Thoracic aorta (tissue), 2 donors: ENCODE data around the gene GPR137B. TPM values are rescaled to one million over a fixed set of nuclear protein-coding genes. Genes with fewer than 3 reads are reported as not detected.

Experiments
- ATAC-seq: fragments of 150-250 bp; one replicate; pipeline ENCODE4 v1.8.0; 2017; ENCODE audit warnings: low read depth; ENCODE audit not compliant: insufficient number of reproducible peaks, low FRiP score
- DNase-seq: peaks from one replicate; pipeline ENCODE4 v3.0.0-alpha.2; 2020; ENCODE audit warnings: low spot score
- H3K27ac ChIP-seq, 2 donors: fragments of 200-600 bp; sonication (generic); 1 replicate in 1 of 2; 2 replicates in 1 of 2; pipeline ENCODE4 v1.5.1; 2016; ENCODE audit warnings: mild to moderate bottlenecking in 2 of 2, moderate library complexity in 2 of 2
- H3K27me3 ChIP-seq: fragments of 200-600 bp; sonication (generic); replicated peaks from 2 replicates; pipeline ENCODE4 v1.6.0; 2016; ENCODE audit warnings: mild to moderate bottlenecking; ENCODE audit not compliant: insufficient read depth
- H3K36me3 ChIP-seq: fragments of 200-600 bp; sonication (generic); one replicate; pipeline ENCODE4 v1.5.1; 2016
- H3K4me1 ChIP-seq, 2 donors: fragments of 200-600 bp; sonication (generic); 1 replicate in 1 of 2; 2 replicates in 1 of 2; pipeline versions ENCODE4 v1.5.1 to v1.6.0; 2016; ENCODE audit warnings: low read depth in 2 of 2, mild to moderate bottlenecking in 1 of 2; ENCODE audit not compliant: control insufficient read depth in 1 of 2
- H3K4me3 ChIP-seq: fragments of 200-600 bp; sonication (generic); 2 replicates; pipeline ENCODE4 v1.5.1; 2016; ENCODE audit warnings: mild to moderate bottlenecking
- H3K9me3 ChIP-seq: fragments of 200-600 bp; sonication (generic); 2 replicates; pipeline ENCODE4 v1.5.1; 2016
- total RNA-seq, 2 donors: library from RNA; depleted of rRNA; stranded (reverse); fragments of >200 nt; gene quantifications; one replicate each; pipeline versions ENCODE4 v1.1.0 to v1.2.3, GENCODE V29; 2016
- TF ChIP-seq, protein P1 (sequence below): fragments of 200-600 bp; sonication (generic); IDR thresholded peaks from one replicate; pipeline ENCODE4 v1.5.1; 2019; ENCODE audit warnings: antibody characterized with exemption

Gene GPR137B
- total RNA-seq, 2 donors from 2014 or later, result 17.2 to 39.0 TPM

DNA sequence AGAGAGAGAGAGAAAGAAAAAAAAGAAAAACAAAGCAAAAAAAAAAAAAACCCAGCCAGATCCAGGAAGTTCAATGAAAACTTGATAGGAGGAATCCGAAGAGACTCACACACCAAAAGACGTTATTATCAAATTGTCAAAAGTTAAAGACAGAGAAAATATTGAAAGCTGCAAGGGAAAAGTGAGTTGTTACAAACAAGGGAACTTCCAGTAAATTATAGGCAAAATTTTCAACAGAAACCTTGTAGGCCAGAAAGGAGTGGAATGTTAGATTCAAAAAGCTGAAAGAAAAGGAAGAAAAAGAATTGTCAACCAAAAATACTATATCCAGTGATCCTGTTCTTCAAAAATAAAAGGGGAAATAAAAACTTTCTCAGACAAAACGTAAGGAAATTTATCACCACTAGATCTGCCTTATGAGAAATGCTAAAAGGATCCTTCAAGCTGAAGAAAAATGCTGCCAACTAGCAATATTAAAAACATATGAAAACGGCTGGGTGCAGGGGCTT is 115.8 kb downstream of the GPR137B start:
- TF ChIP-seq, protein P1, sequence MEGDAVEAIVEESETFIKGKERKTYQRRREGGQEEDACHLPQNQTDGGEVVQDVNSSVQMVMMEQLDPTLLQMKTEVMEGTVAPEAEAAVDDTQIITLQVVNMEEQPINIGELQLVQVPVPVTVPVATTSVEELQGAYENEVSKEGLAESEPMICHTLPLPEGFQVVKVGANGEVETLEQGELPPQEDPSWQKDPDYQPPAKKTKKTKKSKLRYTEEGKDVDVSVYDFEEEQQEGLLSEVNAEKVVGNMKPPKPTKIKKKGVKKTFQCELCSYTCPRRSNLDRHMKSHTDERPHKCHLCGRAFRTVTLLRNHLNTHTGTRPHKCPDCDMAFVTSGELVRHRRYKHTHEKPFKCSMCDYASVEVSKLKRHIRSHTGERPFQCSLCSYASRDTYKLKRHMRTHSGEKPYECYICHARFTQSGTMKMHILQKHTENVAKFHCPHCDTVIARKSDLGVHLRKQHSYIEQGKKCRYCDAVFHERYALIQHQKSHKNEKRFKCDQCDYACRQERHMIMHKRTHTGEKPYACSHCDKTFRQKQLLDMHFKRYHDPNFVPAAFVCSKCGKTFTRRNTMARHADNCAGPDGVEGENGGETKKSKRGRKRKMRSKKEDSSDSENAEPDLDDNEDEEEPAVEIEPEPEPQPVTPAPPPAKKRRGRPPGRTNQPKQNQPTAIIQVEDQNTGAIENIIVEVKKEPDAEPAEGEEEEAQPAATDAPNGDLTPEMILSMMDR, result no peak
- DNase-seq (no peak), ATAC-seq (no peak)
- no peaks in the 10 kb centered on the region for H3K4me1 ChIP-seq
- peaks cover 23% of the 10 kb centered on the region for H3K9me3 ChIP-seq
- H3K36me3 ChIP-seq, result peaks cover 5% of the 10 kb centered on the region
- H3K27ac ChIP-seq, result no peak overlapping the region
- H3K4me3 ChIP-seq, result no peak overlapping the region
- H3K27me3 ChIP-seq, result no peaks in the 10 kb centered on the region

Other genes starting within 250 kb of the GPR137B start
- gene NID1, start 77.4 kb upstream of the GPR137B start, total RNA-seq, result 10 to 100 TPM; 82.4 to 95.5 TPM
- gene ERO1B, start 139.4 kb downstream of the GPR137B start, total RNA-seq, result 10 to 100 TPM; 20.8 to 33.3 TPM